H9 (cell line): ENCODE measurements around the gene TTC23L. TPM values are rescaled to one million over a fixed set of nuclear protein-coding genes. Genes with fewer than 3 reads are reported as not detected.

Source experiments
- DNase-seq: peaks from one replicate; pipeline ENCODE4 v3.0.0-alpha.2; 2017
- H2AFZ ChIP-seq: one replicate; pipeline ENCODE4 v1.6.1; 2013; ENCODE audit warnings: mild to moderate bottlenecking, low read length, control low read depth, moderate library complexity
- H2AK5ac ChIP-seq: 2 replicates; pipeline ENCODE4 v1.6.1; 2013; ENCODE audit warnings: low read length, control low read depth, mixed read lengths; ENCODE audit not compliant: insufficient read length
- H2BK120ac ChIP-seq: one replicate; pipeline ENCODE4 v1.6.1; 2013; ENCODE audit warnings: low read depth, mild to moderate bottlenecking, low read length, control low read depth, inconsistent platforms; ENCODE audit not compliant: poor library complexity, severe bottlenecking
- H2BK12ac ChIP-seq: 2 replicates; pipeline ENCODE4 v1.6.1; 2013; ENCODE audit warnings: low read length, control low read depth, mixed read lengths, low read depth; ENCODE audit not compliant: insufficient read length
- H2BK15ac ChIP-seq: 2 replicates; pipeline ENCODE4 v1.6.1; 2013; ENCODE audit warnings: low read depth, low read length, control low read depth
- H2BK20ac ChIP-seq: one replicate; pipeline ENCODE4 v1.6.1; 2013; ENCODE audit warnings: low read depth, mild to moderate bottlenecking, low read length, control low read depth, inconsistent platforms; ENCODE audit not compliant: poor library complexity, severe bottlenecking
- H2BK5ac ChIP-seq: 2 replicates; pipeline ENCODE4 v1.6.1; 2013; ENCODE audit warnings: low read length, control low read depth, mixed read lengths; ENCODE audit not compliant: insufficient read length
- H3K14ac ChIP-seq: 2 replicates; pipeline ENCODE4 v1.6.1; 2013; ENCODE audit warnings: low read length, control low read depth; ENCODE audit not compliant: insufficient read depth
- H3K18ac ChIP-seq: 2 replicates; pipeline ENCODE4 v1.6.1; 2013; ENCODE audit warnings: low read depth, mild to moderate bottlenecking, mixed read lengths, low read length, control low read depth; ENCODE audit not compliant: insufficient read length
- H3K23ac ChIP-seq: 2 replicates; pipeline ENCODE4 v1.6.1; 2013; ENCODE audit warnings: low read length, control low read depth, mixed read lengths, low read depth; ENCODE audit not compliant: insufficient read length
- H3K23me2 ChIP-seq: 2 replicates; pipeline ENCODE4 v1.6.1; 2013; ENCODE audit warnings: low read depth, mild to moderate bottlenecking, mixed read lengths, low read length, control low read depth; ENCODE audit not compliant: insufficient read length, poor library complexity, severe bottlenecking
- H3K27ac ChIP-seq: 2 replicates; pipeline ENCODE4 v1.5.1; 2013; ENCODE audit warnings: low read length, control low read depth, mixed read lengths, low read depth; ENCODE audit not compliant: insufficient read length
- H3K27me3 ChIP-seq: 2 replicates; pipeline ENCODE4 v1.6.1; 2013; ENCODE audit warnings: low read length, control low read depth, inconsistent platforms; ENCODE audit not compliant: insufficient read depth
- H3K4ac ChIP-seq: 2 replicates; pipeline ENCODE4 v1.6.1; 2013; ENCODE audit warnings: low read depth, mild to moderate bottlenecking, control low read depth, inconsistent platforms, low read length, moderate library complexity
- H3K4me1 ChIP-seq: 2 replicates; pipeline ENCODE4 v1.6.1; 2013; ENCODE audit warnings: low read length, control low read depth, inconsistent platforms; ENCODE audit not compliant: insufficient read depth
- H3K4me2 ChIP-seq: 2 replicates; pipeline ENCODE4 v1.6.1; 2013; ENCODE audit warnings: low read length, control low read depth, mixed read lengths; ENCODE audit not compliant: insufficient read length, insufficient read depth
- H3K56ac ChIP-seq: 2 replicates; pipeline ENCODE4 v1.6.1; 2013; ENCODE audit warnings: low read depth, mild to moderate bottlenecking, mixed read lengths, low read length, control low read depth; ENCODE audit not compliant: insufficient read length
- H3K79me1 ChIP-seq: 2 replicates; pipeline ENCODE4 v1.6.1; 2013; ENCODE audit warnings: low read depth, mild to moderate bottlenecking, moderate library complexity, low read length, control low read depth, inconsistent platforms; ENCODE audit not compliant: insufficient read depth, poor library complexity, severe bottlenecking
- H3K79me2 ChIP-seq: 2 replicates; pipeline ENCODE4 v1.6.1; 2013; ENCODE audit warnings: low read length, control low read depth, inconsistent platforms; ENCODE audit not compliant: insufficient read depth
- H3K9ac ChIP-seq: 2 replicates; pipeline ENCODE4 v1.6.1; 2013; ENCODE audit warnings: low read length, control low read depth, mixed read lengths; ENCODE audit not compliant: insufficient read length; ENCODE audit errors: extremely low read depth
- H3K9me3 ChIP-seq: one replicate; pipeline ENCODE4 v1.6.1; 2013; ENCODE audit warnings: low read depth, low read length, inconsistent platforms; ENCODE audit not compliant: control insufficient read depth
- H3T11ph ChIP-seq: one replicate; pipeline ENCODE4 v1.6.1; 2013; ENCODE audit warnings: mild to moderate bottlenecking, low read length, control low read depth, inconsistent platforms
- H4K20me1 ChIP-seq: one replicate; pipeline ENCODE4 v1.6.1; 2013; ENCODE audit not compliant: control insufficient read depth, insufficient read length, insufficient read depth
- H4K5ac ChIP-seq: 2 replicates; pipeline ENCODE4 v1.6.1; 2013; ENCODE audit warnings: low read depth, mild to moderate bottlenecking, mixed read lengths, low read length, control low read depth; ENCODE audit not compliant: insufficient read length
- H4K8ac ChIP-seq: replicated peaks from 2 replicates; pipeline ENCODE4 v1.6.1; 2013; ENCODE audit warnings: low read length, control low read depth, mixed read lengths, low read depth; ENCODE audit not compliant: insufficient read length
- H4K91ac ChIP-seq: 2 replicates; pipeline ENCODE4 v1.6.1; 2013; ENCODE audit warnings: low read depth, mild to moderate bottlenecking, moderate library complexity, mixed read lengths, low read length, control low read depth; ENCODE audit not compliant: insufficient read length
- H3K27ac Mint-ChIP-seq, 3 experiments: 2 replicates in 2 of 3; 3 replicates in 1 of 3; pipeline ENCODE4 v1.8.0; 2020 to 2021; ENCODE audit warnings: mixed read lengths in 3 of 3, mild to moderate bottlenecking in 1 of 3, moderate library complexity in 1 of 3
- H3K27me3 Mint-ChIP-seq: 2 replicates; pipeline ENCODE4 v1.8.0; 2021; ENCODE audit warnings: low read depth, mild to moderate bottlenecking, moderate library complexity, mixed read lengths
- H3K36me3 Mint-ChIP-seq, 3 experiments: 2 replicates in 2 of 3; 3 replicates in 1 of 3; pipeline ENCODE4 v1.8.0; 2020 to 2021; ENCODE audit warnings: low read depth in 3 of 3, mixed read lengths in 3 of 3; ENCODE audit not compliant: insufficient read depth in 1 of 3
- H3K4me1 Mint-ChIP-seq, 2 experiments: 2 replicates each; pipeline ENCODE4 v1.8.0; 2020; ENCODE audit warnings: mixed read lengths in 2 of 2
- H3K4me3 Mint-ChIP-seq, 2 experiments: 2 replicates in 1 of 2; 3 replicates in 1 of 2; pipeline ENCODE4 v1.8.0; 2020 to 2021; ENCODE audit warnings: mild to moderate bottlenecking in 2 of 2, mixed read lengths in 2 of 2, moderate library complexity in 1 of 2
- H3K9me3 Mint-ChIP-seq, 2 experiments: 2 replicates in 1 of 2; 3 replicates in 1 of 2; pipeline ENCODE4 v1.8.0; 2020; ENCODE audit warnings: mild to moderate bottlenecking in 2 of 2, mixed read lengths in 2 of 2, moderate library complexity in 1 of 2
- CTCF ChIP-seq: fragments of 200-600 bp; sonication (generic); conservative IDR thresholded peaks from 3 replicates; pipeline ENCODE4 v1.8.0; 2021; ENCODE audit warnings: antibody characterized with exemption, mild to moderate bottlenecking
- WGBS: extraction: QIAGEN DNeasy Blood & Tissue Kit; methylation state at CpG from one replicate; pipeline ENCODE4 v1.1.7; 2013; ENCODE audit warnings: missing lambda C conversion rate, low lambda C conversion rate, mixed read lengths; ENCODE audit not compliant: insufficient read length; ENCODE audit errors: extremely low coverage; 5-methylcytosine and 5-hydroxymethylcytosine counted together
- total RNA-seq: library from RNA; stranded (reverse); gene quantifications from 2 replicates; pipeline ENCODE4 v1.2.1, GENCODE V29; 2021

TTC23L gene
- total RNA-seq, 1 experiment from 2014 or later: 0.96 TPM

GRCh38 chr5:34841816-34842215, 2.9 kb downstream of the TTC23L start:
- no peak overlapping the region for H3K4ac ChIP-seq
- DNase-seq: no peak
- H4K20me1 ChIP-seq: no peaks in the 10 kb centered on the region
- no peak overlapping the region for H3T11ph ChIP-seq
- no peak overlapping the region for H2AFZ ChIP-seq
- H3K9ac ChIP-seq: no peak overlapping the region
- H3K23ac ChIP-seq: no peak overlapping the region
- H3K23me2 ChIP-seq: peaks cover 8% of the 10 kb centered on the region
- no peak overlapping the region for H3K27ac ChIP-seq
- no peak overlapping the region for H4K91ac ChIP-seq
- no peak overlapping the region for H2BK15ac ChIP-seq
- no peak overlapping the region for H3K14ac ChIP-seq
- no peak overlapping the region for H2BK120ac ChIP-seq
- no peak overlapping the region for H2BK12ac ChIP-seq
- H3K9me3 ChIP-seq: no peaks in the 10 kb centered on the region
- H3K4me2 ChIP-seq: no peak overlapping the region
- H3K18ac ChIP-seq: no peak overlapping the region
- H3K27me3 ChIP-seq: no peaks in the 10 kb centered on the region
- no CpG with 5 or more reads among the region's 2 CpGs for WGBS
- H4K5ac ChIP-seq: no peak overlapping the region
- no peak overlapping the region for H2BK20ac ChIP-seq
- H3K4me3 Mint-ChIP-seq: no peak overlapping the region
- H4K8ac ChIP-seq: no peak overlapping the region
- no peaks in the 10 kb centered on the region for H3K79me2 ChIP-seq
- peaks cover 16 to 20% of the 10 kb centered on the region in 2 experiments for H3K4me1 Mint-ChIP-seq
- H3K36me3 Mint-ChIP-seq: peaks cover 4 to 16% (median 5%) of the 10 kb centered on the region in 3 experiments; a peak in 6 of 7 replicates
- no peak overlapping the region for H2BK5ac ChIP-seq
- no peak overlapping the region for H3K27ac Mint-ChIP-seq
- no peaks in the 10 kb centered on the region; the same call in 1 of the 2 replicates for H3K27me3 Mint-ChIP-seq
- no peaks in the 10 kb centered on the region; the same call in 1 of the 2 replicates for H3K4me1 ChIP-seq
- no peak overlapping the region for H3K56ac ChIP-seq
- no peak for TF ChIP-seq CTCF
- H2AK5ac ChIP-seq: no peak overlapping the region
- H3K79me1 ChIP-seq: no peaks in the 10 kb centered on the region
- peaks cover 3 to 4% of the 10 kb centered on the region in 2 experiments; a peak in 3 of 5 replicates for H3K9me3 Mint-ChIP-seq
